HG02870 (cell line): ENCODE measurements around the gene BMPR2.

ENCODE experiments used
- ATAC-seq: cut with Tn5 transposase; IDR thresholded peaks from one replicate; pipeline ENCODE4 v1.9.1; 2021; ENCODE audit warnings: mild to moderate bottlenecking, moderate library complexity; ENCODE audit not compliant: unreplicated experiment

The BMPR2 gene

DNA sequence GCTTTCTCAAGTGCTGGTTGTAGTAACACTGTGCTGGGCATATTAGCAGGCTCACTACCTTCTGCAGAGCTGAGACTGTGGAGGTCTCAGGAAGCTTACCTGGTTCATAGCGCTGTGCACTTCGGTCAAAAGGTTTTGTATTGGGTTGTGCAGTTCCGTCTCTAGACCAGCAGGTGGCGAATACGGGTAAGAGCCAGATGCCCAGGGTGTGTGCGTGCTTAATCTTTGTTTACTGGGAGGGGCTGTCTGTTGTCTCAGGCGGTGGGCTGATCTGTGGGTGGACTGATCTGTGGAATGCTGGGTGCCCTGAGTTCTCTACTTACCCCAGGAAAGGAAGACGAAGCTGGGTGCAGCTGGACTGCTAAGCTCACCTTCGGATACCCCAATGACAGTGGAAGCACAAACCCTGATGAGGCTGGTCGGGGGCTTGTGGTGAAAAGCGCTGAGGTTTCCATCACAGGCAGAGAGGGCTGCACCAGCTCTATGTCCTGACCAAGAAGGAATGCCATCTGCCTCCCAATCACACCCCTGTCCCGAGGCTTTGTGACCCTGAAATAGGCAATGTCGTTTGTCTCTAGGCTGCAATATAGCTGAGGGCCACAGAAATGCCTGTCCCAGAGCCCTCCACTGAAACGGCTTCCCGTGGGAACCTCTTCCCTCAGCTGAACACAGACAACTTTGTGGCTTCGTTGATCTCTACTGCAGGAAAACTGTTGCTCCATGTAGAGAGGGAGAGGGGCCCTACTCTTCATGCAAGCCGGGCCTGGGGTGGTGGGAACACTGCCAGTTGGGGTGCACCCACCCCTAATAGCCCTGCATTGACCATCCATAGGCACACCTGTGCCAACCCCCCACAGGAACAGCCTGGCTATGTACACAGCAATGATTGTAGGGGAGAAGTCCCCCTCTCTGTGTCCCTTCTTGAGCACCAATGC lies 212.8 kb downstream of the BMPR2 start:
- ATAC-seq = peak; percentile 82

- ATAC-seq = no peak
Measured at GRCh38 chr2:202589582-202589949, 213.4 kb downstream of the BMPR2 start.

DNA sequence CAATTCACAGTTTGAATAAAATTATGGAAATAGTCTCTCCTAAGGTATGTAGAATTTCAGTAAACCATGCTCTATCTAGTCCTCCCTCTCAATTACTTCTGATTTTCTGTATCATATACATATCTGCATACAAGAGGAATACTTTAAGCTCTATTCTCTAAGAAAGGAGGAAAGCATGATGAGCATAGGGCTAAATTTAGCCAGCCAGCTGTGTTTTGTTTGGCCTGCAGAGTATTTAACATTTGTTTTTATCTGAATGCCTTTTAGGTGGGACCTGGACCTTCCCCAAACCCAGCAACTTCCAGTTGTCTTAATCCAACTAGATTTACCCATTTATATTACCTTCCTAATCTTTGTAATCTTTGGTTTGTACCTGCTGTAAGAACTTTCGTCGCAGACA lies 216.4 kb downstream of the BMPR2 start:
- ATAC-seq = no peak

- no peak for ATAC-seq
Measured at GRCh38 chr2:202599105-202599504, 223.0 kb downstream of the BMPR2 start.

DNA sequence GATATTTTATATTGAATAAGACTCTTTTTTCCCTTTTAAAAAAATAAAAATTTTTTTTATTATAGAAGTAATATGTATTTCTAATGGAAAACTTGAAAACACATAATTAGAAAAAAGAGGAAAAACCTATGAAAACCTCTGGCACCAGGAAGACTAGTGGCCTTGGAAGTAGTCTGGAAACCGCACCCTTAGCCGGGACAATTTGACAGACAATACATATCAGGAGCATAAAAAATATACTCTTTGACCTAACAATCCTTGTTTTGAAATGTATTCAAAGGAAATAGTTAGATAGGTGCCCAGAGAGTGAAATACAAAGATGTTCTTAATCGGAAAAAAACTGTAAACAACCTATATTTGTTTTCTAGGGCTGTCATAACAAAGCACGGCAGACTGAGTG lies 223.8 kb downstream of the BMPR2 start:
- ATAC-seq = no peak

DNA sequence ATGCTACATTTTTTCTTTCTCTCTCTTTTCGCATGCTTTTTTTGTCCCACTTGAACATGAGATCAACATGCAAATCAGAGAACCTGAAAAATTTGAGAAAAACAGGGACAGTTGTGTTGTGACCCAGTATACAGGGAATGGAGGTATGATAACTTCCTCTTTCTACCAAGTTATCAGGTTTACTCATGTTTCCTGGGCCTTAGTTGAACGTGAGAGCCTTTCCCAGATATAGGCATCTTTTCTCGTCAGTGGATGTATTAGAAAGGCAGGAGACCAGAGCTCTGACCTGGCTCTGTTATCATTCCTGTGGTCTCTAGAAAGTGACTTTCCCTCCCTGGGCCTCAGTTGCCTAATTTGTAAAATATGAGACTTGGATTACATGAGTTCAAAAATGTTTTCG lies 228.6 kb downstream of the BMPR2 start:
- no peak for ATAC-seq

- ATAC-seq = no peak
Measured at GRCh38 chr2:202605174-202605573, 229.0 kb downstream of the BMPR2 start.

DNA sequence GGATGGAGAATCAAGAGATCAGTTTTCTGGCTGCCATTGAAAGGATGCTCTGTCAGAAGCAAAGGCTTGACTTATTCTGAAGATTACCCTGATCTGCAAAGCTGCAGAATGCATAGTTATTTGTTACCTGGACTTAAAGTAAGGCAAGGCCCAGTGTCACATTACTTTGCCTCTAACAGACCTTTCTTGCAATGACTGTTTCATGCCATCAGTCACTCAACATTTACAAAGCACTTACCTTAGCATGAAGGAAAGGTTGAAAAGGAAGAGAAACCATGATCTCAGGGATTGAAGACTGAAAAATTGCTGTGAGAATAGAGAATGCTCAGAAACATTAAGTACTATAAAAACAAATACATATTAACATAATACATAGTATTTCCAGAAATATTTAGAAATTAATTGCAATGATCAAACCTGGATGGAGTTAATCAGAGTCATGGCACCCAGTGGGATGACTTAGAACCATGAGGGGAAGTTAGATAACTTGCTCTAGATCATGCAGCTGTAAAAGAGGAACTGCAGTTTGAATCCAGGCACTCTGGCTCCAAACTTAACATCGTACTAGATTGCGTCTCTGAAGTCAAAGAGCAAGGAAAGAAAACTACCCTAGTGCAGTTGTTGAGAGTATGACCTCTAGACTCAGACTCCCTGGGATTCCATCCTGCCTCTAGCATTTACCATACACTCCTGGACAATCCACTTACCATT lies 232.2 kb downstream of the BMPR2 start:
- peak; percentile 30 for ATAC-seq

DNA sequence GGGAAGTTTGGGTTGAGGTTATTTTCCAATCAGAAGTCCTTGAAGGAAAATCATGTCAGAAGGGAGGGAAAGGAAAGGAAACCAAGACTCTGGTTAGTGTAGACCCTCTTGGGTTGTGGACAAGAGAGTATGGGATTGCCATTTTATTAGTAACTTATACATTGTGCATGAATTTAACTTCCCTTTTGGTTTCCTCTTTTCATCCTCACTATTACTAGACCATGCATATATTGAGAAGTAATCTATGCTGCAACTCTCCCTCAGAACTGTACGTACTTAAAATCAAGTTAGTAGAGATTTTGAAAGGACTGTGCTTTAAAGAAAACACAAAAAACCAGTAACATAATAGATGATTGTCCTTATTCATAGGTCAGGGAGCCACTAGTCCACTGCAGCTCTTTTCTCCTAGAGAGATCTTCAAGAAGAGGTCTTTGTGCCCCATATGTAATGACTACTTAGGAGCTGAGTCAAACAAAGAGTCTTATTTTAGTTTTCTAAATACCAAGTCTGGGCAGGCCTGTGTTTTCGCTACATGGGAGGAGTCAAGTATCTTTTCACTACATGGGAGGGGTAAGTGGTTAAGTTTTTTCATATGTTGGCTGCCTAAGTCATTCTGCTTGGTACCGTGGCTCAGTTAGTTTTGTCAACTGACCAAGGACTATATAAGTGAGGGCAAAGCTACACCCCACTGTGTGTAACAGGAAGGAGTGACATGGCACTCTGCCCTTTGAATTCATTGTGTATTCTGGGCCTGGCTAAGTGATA lies 233.4 kb downstream of the BMPR2 start:
- peak; percentile 96 for ATAC-seq

- ATAC-seq = no peak
Measured at GRCh38 chr2:202610380-202610779, 234.3 kb downstream of the BMPR2 start.

- ATAC-seq = no peak
Measured at GRCh38 chr2:202612145-202612544, 236.0 kb downstream of the BMPR2 start.

- no peak for ATAC-seq
Measured at GRCh38 chr2:202613479-202613878, 237.4 kb downstream of the BMPR2 start.
